Dermis blood vessel endothelial cell (primary cell): ENCODE results near the gene MYO7A. TPM values are rescaled to one million over a fixed set of nuclear protein-coding genes. Genes with fewer than 3 reads are reported as not detected.

ENCODE experiments used
- DNase-seq: peaks from one replicate; pipeline ENCODE4 v3.0.0; 2010
- total RNA-seq: library from RNA; depleted of rRNA; stranded (reverse); fragments of >200 nt; gene quantifications from 2 replicates; pipeline ENCODE4 v1.2.3, GENCODE V29; 2014

Gene MYO7A
- total RNA-seq, result 7.7 and 8.7 TPM in 2 replicates

DNA sequence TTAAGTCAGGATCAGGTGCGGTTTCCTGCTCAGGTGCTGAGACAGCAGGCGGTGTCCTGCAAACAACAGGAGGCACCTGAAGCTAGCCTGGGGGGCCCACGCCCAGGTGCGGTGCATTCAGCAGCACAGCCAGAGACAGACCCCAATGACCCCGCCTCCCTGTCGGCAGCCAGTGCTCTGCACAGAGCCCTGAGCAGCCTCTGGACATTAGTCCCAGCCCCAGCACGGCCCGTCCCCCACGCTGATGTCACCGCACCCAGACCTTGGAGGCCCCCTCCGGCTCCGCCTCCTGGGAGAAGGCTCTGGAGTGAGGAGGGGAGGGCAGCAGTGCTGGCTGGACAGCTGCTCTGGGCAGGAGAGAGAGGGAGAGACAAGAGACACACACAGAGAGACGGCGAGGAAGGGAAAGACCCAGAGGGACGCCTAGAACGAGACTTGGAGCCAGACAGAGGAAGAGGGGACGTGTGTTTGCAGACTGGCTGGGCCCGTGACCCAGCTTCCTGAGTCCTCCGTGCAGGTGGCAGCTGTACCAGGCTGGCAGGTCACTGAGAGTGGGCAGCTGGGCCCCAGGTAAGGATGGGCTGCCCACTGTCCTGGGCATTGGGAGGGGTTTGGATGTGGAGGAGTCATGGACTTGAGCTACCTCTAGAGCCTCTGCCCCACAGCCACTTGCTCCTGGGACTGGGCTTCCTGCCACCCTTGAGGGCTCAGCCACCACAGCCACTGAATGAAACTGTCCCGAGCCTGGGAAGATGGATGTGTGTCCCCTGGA lies at the start of gene MYO7A:
Gene MYO7A (plus strand): TSS at position 327 of the 772 bp plus-strand sequence. CDS start 2,389 bp downstream, outside the sequence.
- peak; percentile 18 for DNase-seq

DNA sequence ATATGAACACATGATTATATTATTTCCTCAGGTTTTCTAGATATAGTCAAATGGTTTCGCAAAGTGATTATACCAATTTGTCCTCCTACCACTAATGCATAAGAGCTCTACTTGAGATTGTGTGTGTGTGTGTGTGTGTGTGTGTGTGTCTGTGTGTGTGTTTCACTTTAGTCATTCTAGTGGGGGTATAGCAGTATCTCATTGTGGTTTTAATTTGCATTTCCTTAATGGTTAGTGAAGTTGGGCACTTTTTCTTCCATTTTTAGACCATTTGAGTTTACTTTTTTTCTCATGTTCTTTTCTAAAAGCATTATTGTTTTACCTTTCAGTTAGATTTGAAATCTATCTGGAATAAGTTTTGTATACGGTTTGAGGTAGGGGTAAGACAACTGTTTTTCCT lies 48.4 kb upstream of the MYO7A start:
- no peak for DNase-seq

DNA sequence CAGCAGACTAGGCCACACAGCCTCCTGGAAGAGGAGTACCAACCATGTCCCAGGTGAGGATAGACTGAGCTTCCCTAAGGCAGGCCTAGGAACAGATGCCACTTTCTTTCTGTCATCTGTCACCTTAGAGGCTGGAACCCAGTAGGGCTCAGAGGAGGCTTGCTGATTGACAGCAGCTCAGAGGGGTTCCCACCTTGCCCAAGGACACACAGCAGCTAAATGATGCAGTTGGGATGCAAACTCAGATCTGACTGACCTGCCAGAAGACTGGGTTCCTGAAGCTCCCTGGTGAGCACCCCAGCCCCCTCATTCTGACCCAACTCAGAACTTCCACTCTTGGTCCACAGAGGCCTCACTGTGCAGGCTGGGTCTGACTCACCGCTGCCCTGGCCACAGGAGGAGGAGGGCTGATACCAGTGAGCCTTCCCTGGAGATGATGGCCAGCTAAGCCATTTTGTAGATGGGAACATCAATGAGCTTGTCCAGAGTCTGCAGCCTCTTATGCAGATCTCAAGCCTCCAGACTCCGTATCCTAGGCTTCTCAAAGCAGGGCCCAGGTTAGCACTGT lies 47.3 kb upstream of the MYO7A start:
- no peak for DNase-seq

GRCh38 chr11:77081381-77081851 lies 46.6 kb upstream of the MYO7A start:
- DNase-seq, result no peak

DNA sequence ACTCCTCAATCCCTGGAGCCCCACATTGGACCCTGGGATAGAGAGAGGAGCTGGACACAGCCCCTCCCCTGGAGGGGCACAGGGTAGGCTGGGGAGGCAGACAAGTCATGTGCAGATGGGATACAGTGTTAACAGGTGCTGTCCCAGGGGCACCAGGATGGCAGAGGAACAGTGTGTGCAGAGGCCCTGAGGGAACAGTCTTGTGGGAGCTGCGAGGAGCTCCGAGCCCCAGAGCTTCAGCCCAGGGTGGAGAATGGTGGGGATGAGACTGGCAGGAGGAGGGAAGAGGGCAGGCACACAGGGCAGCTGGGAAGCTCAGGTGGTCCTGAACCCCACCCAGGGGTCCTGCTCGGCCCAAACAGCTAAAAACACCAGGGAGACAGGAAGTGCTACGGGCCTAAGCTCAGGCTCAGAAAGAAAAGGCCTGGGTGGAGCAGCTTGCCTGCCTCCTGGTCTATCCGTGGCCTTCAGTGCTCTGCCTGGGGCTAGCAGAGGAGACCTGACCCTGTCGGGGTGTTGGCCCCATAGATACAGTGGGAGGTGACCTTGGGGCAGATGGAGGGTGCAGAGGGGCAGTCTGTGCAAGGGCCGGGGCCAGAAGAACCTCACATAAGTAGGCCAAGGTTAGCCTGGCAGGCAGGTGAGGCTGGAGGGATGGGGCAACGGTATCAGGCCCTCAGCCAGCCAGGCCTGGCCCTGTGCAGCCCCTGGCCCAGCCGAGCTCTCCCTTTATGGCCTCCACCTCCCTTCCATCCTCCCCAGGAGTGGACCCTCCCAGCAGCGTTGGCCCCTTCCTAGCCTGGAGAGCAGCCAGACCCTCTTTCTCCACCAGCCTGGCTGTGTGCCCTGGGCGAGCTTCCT lies 45.8 kb upstream of the MYO7A start:
- DNase-seq, result no peak

DNA sequence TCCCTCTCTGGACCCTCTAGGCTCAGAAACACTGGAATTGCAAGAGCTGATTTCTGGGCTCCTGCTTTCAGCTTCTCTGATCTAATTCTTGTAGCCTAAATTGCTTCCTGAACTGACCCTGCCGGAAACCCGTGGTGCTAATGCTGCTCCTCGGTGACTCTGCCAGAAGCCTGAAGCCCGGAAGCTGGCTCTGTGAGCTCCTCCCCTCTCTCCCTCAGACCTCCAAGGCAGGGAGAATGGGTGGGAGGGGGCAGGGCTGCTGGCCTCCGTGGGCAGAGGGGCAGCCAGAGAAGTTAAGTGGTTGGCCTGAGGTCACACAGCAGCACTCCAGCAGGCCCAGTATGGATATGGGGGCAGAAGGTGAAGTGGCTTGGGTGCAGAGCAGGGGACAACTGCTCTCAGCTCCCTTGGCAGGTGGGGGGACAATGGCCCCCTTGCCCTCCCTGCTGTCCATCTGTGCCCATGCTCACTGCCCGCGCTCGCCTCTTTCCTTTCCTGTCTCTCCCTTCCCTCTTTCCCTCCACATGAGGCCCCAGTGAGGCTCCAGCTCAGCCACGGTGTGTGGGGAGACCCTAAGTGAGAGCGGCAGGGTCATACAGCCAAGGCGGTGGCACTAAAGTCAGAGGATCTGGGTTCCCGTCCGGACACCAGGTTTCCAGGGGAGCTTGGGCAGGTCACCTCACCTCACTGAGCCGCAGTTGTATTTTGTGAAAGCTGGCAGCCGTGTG lies 45.0 kb upstream of the MYO7A start:
- peak; percentile 83 for DNase-seq

GRCh38 chr11:77083566-77084245 lies 44.3 kb upstream of the MYO7A start:
- DNase-seq, result no peak

DNA sequence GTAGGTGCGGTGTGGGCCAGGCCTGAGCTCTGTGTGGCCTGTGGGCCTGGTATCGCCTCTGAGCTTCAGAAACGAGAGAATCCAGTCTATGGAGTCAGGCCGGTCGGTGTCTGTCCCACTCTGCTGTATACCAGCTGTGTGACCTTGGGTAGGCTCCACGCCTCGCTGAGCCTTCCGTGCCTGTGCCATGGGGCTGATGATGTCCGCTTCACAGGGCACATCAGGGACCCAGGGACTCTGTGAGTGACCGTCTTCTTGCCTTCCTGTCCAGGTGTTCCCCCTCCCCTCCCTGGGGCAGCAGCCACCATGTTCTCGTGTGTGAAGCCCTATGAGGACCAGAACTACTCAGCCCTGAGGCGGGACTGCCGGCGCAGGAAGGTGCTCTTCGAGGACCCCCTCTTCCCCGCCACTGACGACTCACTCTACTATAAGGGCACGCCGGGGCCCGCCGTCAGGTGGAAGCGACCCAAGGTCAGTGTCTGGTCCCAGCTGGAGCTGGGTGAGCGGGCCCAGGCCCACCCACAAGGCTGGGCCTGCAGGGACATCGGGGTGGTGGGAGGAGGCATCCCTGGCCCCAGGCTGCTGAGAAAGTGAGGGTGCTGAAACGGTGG lies 43.4 kb upstream of the MYO7A start:
- DNase-seq, result no peak

DNA sequence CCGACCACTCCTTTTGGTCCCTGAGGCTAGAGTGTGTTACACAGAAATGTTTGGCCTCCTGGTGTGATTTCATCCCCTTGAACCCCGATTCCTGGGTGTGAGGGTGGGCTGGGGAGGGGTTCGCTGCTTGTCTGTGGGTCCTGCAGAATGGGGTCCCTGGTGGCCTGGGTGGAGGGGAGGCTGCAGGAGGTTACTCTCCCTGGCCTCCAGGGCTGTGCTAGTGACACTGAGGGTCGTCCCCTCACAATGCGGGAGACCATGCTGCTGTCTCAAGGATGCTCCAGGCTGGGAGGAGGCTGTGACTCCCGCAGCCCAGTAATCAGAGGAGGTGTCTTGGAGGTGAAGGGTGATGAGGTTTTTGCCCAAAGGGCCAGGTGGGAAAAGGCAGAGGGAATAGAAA lies 42.4 kb upstream of the MYO7A start:
- no peak for DNase-seq

- DNase-seq, result no peak
Measured at GRCh38 chr11:77086521-77087472, 41.2 kb upstream of the MYO7A start.

- DNase-seq, result no peak
Measured at GRCh38 chr11:77087723-77088225, 40.3 kb upstream of the MYO7A start.

- no peak for DNase-seq
Measured at GRCh38 chr11:77088236-77089003, 39.6 kb upstream of the MYO7A start.

DNA sequence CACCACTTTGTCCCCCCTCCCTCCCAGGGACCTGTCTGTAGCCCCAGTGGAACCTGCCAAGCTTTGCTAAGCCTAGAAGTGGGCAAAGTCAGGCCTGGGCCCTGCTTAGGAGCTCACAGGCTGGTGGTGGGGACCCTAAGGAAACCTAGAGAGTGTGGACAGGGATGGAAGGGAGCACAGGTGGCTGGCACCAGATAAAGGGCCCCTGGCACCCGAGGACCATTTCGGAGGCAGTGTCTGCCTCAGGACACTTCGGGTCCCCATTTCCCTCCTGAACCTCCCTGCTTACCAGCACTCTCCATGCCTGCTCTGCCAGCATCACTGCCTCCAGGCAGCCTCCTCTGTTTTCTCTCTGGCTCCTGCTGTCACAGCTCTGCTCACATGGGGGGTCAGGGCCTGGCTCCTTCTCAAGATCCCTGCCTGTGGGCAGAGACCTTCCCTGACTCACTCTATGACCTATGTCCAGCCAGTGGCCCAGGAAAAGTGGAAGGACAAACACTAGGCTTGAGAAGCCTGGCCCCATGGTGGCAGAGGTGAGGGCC lies 39.0 kb upstream of the MYO7A start:
- DNase-seq, result no peak

DNA sequence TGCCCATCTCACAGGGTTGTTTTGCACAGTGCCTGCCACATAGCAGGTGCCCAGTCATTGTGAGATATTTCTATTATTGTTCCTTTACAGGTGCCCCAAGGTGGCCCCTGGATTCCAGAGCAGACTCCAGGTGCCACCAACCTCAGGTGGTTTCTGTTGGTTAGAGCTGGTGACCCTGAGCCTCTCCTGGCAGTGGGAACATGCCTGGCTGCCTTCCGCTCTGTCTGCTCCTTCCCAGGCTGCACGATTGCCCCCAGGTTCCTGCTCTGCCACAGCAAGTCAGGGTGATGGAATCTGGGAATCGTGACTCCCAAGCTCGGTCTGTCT lies 38.0 kb upstream of the MYO7A start:
- no peak for DNase-seq

- DNase-seq, result no peak
Measured at GRCh38 chr11:77090373-77091111, 37.5 kb upstream of the MYO7A start.

DNA sequence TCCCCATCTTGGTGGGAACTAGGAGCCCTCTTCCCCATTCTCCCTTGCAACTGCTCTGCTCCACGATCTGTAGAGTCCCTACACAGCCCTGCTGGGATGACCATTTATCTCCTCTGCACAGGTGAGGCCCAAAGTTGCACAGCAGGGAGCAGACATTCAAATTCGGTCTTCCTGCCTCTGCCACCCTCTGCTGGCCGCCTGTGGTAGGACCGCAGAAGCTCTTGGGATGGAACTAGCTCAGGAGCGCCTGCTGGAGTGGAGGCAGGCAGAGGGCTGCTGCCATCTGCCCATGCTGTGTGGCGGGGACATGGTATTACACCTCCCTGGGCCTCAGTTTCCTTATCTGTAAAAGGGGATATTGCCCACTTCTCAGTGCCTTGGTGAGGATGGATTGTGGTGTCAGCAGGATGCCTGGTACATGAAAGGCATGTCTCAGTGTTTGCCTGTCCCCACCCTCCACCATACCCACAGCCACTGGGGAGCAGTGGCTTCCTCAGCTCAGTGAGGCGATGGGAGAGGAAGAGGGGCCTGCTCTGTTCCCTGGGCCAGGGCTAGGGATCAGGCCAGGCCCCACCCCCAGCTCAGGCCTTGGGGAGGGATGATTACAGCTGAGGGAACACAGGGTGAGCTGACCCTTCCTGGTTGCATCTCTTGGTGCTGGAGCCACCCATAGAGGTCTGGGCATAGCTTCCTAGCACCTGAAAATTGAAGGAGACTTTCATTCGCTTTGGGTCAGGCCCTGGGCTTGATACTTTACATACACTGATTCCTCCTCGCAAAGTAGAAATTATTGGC lies 36.7 kb upstream of the MYO7A start:
- peak; percentile 89 for DNase-seq

GRCh38 chr11:77092382-77092781 lies 35.7 kb upstream of the MYO7A start:
- no peak for DNase-seq
